GM21737 (cell line): ENCODE data around the gene CCR8.

Experiments
- ATAC-seq: cut with Tn5 transposase; IDR thresholded peaks from one replicate; pipeline ENCODE4 v1.9.1; 2021; ENCODE audit warnings: mild to moderate bottlenecking, moderate library complexity; ENCODE audit not compliant: unreplicated experiment

The CCR8 gene, protein sequence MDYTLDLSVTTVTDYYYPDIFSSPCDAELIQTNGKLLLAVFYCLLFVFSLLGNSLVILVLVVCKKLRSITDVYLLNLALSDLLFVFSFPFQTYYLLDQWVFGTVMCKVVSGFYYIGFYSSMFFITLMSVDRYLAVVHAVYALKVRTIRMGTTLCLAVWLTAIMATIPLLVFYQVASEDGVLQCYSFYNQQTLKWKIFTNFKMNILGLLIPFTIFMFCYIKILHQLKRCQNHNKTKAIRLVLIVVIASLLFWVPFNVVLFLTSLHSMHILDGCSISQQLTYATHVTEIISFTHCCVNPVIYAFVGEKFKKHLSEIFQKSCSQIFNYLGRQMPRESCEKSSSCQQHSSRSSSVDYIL

GRCh38 chr3:39329493-39329892, at the start of gene CCR8:
CCR8 (plus strand) TSS chr3:39329709; CDS start chr3:39332332, 2,623 bp downstream.
- no peak for ATAC-seq

DNA sequence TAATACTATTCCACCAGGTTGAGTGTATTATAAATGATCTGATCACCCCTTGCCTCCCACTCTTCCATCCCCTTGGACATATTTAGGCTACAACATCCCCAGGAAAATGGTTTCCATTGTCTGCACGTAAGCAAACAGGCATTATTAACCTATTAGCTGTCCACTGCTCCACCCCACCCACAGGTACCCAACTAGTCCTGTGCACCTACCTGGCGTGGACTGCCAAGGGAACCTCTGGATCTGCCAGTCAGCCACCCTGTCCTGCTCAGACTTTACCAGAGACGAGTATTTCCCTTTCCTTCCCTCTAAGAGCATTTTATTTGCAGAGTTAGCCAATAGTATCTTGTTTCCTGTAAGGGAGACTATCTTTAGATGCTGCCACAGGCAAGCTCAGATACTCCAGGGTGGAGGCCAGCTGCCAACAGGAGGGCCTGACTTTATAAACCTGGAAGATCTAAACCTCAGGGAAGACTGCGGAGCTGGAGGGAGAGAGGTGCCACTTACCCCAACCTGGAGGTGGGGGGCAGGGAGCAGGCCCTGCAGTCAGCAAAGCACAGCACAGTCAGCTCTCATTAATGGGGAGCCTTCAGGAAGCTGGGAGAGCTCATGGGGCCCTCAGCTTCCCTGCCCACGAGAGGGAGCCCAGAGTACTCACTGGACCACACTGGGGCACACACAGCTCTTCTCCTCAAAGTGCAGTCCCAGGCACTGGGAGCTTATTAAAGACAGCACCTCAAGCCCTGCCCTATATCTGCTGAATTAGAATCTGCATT, 49.6 kb upstream of the CCR8 start, which contains the start of gene CX3CR1:
Gene CX3CR1, minus strand, starts transcription at position 292 of the 773 bp plus-strand sequence. CDS start 13,527 bp downstream, outside the sequence.
- no peak for ATAC-seq

GRCh38 chr3:39280571-39280970, 48.9 kb upstream of the CCR8 start:
- no peak for ATAC-seq

DNA sequence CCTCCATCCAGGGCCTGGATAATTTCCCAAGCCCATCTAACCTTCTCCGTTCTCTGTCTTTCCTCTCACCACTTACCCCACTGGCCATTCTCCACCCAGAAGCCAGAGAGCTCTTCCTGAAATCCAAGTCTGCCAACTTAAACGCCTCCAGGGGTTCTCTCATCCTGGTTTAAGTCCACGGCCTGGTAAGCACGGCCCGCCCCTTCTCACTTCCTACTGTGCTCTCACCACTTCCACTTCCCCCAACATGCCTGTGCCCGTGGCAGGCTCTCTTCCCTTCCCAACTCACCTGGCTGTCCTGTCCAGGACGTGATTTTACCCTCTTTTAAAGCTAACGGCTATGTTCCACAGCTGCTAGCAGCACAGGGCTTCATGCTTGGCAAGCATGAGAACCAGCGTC, 48.0 kb upstream of the CCR8 start:
- ATAC-seq = no peak

- ATAC-seq = no peak
Measured at GRCh38 chr3:39282057-39282456, 47.5 kb upstream of the CCR8 start.

GRCh38 chr3:39284457-39284881, 45.0 kb upstream of the CCR8 start:
- no peak for ATAC-seq

DNA sequence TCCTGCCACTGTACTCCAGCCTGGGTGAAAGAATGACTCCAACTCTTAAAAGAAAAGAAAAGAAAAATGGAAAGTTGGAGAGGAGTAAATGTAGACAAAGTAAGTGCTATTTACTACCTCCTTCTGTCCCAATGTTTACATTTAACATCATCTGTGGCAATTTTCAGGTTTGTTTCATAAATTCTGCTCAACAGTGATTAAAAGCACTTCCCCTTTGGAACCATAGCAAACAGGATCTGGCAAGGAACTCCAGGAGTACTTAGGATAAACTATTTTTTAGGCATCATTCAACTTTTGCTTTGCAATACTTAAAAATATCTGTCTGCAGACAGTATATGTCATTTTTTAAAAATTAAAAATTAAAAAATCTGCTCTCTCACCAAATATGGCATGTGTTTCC, 44.2 kb upstream of the CCR8 start:
- no peak for ATAC-seq

DNA sequence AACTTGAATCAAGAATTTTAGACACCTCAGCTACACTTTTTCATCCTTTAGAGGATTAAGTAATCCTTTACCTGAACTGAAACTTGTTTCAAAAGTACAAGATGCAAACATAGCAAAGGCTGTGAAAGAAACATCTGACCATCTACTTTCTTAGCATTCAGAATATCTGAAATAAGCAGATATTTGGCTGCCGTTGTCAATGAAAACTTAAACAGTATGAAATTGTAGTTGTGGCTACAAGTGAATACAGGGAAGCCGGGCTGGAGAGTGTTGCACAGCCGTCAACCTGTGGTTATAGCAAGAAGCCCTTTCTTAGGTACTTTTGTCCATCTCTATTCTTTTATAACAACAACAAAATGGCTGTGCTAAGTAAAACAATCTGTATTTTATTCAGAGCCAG, 42.7 kb upstream of the CCR8 start:
- no peak for ATAC-seq

- ATAC-seq = no peak
Measured at GRCh38 chr3:39287216-39288164, 42.0 kb upstream of the CCR8 start.

DNA sequence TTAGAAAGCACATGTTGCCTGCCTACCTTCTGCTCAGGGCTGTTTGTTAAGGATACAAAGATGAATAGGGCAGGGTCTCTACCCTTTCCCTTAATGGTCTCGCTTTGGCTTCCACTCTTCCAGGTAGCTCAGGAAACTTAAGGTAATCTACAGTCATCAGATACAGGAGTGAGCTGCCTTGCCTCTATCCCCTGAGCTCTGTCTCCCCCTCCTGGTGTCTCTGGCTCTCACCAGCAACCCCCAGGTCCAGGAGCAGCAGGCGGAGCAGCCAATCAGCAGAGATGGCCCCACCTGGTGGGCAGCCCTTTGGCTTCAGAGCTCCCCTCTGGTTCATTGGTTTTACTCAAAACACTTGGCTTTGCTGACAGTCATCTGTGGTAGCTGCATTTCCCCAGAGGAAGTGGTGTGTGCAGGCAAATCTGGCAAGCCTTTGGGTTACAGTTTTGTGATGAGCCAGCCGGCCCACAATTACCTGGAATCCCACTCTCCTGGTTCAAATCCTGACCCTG, 41.2 kb upstream of the CCR8 start:
- peak; percentile 97 for ATAC-seq

- ATAC-seq = no peak
Measured at GRCh38 chr3:39289107-39289506, 40.4 kb upstream of the CCR8 start.

DNA sequence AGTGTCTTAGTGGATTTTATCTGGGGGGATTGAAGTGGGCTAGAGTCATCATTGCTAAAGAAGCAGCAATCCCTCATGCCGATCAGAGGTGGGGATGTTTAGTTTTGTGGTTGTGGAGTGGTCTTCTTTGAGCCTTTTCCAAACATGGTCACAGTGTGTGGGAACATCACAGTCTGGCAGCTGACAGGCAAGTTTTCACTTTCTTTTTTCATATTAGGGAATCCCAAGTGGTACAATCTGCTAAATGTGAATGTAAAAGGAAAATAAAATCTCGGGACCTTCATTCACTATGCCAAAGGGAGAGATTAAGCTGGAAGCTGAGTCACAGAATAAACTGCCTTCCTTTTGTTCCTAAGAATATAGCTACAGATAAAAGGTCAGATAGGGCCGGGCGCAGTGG, 39.3 kb upstream of the CCR8 start:
- ATAC-seq = no peak

GRCh38 chr3:39291903-39292329, 37.6 kb upstream of the CCR8 start:
- ATAC-seq = no peak

GRCh38 chr3:39292961-39293360, 36.5 kb upstream of the CCR8 start:
- ATAC-seq = no peak

DNA sequence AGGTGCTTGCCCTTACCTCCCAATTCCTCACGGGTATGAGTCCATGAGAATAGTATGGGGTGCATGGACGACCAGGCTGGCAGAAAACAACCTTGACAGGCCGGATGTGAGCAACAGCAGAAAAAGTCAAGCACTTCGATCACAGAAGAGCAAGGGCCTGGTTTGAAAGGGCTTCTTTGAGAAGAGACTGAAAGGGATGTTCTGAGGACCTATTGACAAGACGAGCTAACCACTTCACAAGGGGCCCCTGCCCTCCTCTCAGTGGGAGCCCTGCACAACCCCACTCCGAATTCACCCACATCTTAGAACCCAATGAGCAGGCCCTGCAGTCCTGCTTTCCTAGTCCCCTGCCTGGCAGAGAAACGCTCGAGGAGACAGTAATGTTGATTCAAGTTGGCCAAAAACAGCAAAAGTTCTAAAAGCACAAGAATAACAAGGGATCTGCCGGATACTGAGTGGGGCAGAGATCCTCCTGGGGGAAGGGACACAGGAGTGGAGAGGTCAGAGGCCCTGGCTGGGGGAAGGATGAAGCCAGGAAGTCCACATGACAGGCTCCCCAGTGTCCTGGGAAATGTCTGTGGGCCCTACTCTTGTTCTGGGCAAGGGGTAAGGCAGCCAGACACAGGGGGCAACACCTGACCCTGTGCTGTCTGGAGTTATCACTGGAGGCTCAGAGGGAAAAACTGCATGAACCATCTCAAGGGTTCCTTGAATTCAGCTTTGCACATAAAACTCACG, 34.9 kb upstream of the CCR8 start:
- ATAC-seq = no peak

DNA sequence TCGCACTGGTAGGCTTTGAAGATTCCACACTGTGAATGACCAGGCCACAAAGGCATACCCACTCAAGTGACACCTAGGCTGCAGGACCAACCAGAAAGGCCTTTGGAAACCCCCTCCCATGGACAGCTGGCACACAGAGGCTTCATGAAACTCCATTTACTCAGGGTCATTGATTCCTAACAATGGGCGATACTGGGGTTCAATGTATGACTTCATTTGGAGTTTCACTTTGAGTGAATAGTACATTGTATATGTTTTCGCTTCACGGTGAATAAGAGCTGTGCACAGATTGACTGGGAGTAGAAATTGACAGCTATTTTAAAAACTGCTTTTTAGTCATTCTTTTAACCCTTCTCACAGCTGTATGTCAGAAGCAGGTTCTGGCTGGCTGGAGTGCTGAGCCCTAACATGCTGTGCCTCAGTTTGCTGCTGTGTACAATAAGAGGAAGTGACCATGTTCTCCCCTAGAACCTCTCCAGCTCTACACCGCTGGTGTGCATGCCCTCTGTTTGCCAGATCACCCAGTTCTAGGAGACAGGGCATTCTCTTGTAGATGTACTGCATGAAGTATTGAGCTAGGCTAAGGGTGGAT, 34.2 kb upstream of the CCR8 start:
- ATAC-seq = peak; percentile 72

DNA sequence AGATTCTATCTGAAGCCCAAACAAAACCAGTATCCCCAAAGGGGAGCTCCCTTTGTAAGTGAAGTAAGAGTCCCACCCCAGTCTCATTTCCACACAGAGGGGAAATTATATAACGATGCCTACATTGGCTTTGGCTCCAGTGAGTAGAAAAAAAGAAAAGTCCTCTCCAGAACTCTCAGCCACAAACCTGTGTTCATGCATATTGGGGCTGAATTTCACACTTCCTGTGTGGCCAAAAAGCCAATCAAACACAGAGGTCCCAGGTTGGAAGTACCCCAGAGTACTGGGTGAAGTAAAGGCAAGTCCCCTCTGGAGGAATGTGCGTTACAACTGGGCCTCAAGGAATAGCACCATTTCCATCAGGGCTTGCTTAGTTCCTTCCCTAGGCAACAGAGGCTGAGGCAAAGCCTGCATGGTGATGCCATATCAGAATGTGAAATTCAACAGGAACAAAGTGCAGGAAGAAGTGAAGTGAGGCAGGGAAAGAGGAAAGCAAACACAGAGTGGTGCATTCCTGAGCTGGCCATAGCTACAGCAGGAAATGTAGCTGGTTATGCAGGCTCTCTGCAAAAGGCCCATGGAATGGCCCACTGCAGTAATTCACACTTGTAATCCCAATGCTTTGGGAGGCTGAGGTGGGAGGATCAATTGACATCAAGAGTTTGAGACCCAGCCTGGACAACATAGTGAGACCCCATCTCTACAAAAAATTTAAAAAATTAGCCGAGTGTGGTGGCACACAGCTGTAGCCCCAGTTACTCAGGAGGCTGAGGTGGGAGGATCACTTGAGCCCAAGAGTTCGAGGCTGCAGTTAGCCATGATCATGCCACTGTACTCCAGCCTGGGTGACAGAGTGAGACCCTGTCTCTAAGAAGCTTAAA, 33.1 kb upstream of the CCR8 start:
- ATAC-seq = no peak

DNA sequence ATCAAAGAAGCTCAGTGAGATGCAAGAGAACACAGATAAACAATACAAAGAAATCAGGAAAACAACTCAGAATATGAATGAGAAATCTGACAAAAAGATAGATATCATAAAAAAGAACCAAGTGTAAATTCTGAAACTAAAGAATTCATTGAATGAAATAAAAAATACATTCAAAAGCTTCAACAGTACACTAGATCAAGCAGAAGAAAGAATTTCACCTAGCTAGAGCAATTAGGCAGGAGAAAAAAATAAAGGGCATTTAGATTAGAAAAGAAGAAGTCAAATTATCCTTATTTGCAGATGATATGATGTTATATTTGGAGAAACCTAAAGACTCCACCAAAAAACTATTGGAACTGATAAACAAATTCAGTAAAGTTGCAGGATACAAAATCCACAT, 30.2 kb upstream of the CCR8 start:
- no peak for ATAC-seq

- ATAC-seq = no peak
Measured at GRCh38 chr3:39302178-39302577, 27.3 kb upstream of the CCR8 start.
